RWPE2 (cell line): ENCODE measurements around the gene PLEKHN1.

ENCODE experiments used
- ATAC-seq: fragments of 200-7000 bp; cut with Tn5 transposase; 3 replicates; pipeline ENCODE4 v1.9.1; 2021; ENCODE audit warnings: low read depth
- DNase-seq: peaks from one replicate; pipeline ENCODE4 v3.0.0-alpha.2; 2020; ENCODE audit warnings: low spot score
- H3K27ac ChIP-seq: fragments of 450-650 bp; 2 replicates; pipeline ENCODE4 v1.5.1; 2017; ENCODE audit warnings: mild to moderate bottlenecking; ENCODE audit not compliant: poor library complexity, severe bottlenecking
- H3K27me3 ChIP-seq: fragments of 250-450 bp; sonication (Bioruptor Pico); 2 replicates; pipeline ENCODE4 v1.5.1; 2021; ENCODE audit warnings: mild to moderate bottlenecking, moderate library complexity; ENCODE audit not compliant: insufficient read depth, poor library complexity, severe bottlenecking
- H3K36me3 ChIP-seq: fragments of 250-450 bp; sonication (Bioruptor Pico); 2 replicates; pipeline ENCODE4 v1.5.1; 2020; ENCODE audit warnings: low read depth, mild to moderate bottlenecking, moderate library complexity
- H3K4me1 ChIP-seq: fragments of 250-450 bp; sonication (Bioruptor Pico); 2 replicates; pipeline ENCODE4 v1.5.1; 2021; ENCODE audit warnings: mild to moderate bottlenecking, moderate library complexity; ENCODE audit not compliant: insufficient read depth, poor library complexity, severe bottlenecking
- H3K4me3 ChIP-seq: fragments of 250-450 bp; sonication (Bioruptor Pico); 2 replicates; pipeline ENCODE4 v1.5.1; 2021; ENCODE audit warnings: mild to moderate bottlenecking, moderate library complexity; ENCODE audit not compliant: severe bottlenecking
- H3K9me3 ChIP-seq: fragments of 250-450 bp; sonication (Bioruptor Pico); 2 replicates; pipeline ENCODE4 v1.5.1; 2021; ENCODE audit warnings: mild to moderate bottlenecking, moderate library complexity; ENCODE audit not compliant: severe bottlenecking
- TF ChIP-seq, protein P1 (sequence below): fragments of 450-650 bp; IDR thresholded peaks from one replicate; pipeline ENCODE4 v1.5.1; 2017; ENCODE audit warnings: mild to moderate bottlenecking, moderate library complexity; ENCODE audit not compliant: poor library complexity, severe bottlenecking

The PLEKHN1 gene

DNA sequence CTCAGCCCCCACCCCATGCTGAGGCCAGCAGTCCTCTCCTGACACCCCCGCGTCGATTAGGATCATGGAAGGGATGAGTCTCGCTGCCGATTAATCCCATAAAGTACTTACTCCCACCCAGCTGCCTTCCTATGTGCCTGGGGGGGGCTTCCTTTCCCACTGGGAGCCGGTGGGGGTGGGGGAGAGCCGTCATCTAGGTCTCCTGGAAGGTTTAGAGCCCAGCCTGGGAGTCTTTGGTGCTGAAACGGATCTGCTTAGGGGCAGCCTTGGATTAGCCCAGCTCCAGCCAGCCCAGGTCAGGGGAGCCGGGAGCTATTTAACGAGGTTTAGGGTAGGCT, 32.7 kb upstream of the PLEKHN1 start:
- no peak overlapping the region for H3K27ac ChIP-seq
- TF ChIP-seq, protein P1, sequence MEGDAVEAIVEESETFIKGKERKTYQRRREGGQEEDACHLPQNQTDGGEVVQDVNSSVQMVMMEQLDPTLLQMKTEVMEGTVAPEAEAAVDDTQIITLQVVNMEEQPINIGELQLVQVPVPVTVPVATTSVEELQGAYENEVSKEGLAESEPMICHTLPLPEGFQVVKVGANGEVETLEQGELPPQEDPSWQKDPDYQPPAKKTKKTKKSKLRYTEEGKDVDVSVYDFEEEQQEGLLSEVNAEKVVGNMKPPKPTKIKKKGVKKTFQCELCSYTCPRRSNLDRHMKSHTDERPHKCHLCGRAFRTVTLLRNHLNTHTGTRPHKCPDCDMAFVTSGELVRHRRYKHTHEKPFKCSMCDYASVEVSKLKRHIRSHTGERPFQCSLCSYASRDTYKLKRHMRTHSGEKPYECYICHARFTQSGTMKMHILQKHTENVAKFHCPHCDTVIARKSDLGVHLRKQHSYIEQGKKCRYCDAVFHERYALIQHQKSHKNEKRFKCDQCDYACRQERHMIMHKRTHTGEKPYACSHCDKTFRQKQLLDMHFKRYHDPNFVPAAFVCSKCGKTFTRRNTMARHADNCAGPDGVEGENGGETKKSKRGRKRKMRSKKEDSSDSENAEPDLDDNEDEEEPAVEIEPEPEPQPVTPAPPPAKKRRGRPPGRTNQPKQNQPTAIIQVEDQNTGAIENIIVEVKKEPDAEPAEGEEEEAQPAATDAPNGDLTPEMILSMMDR, result no peak
- peaks cover 3% of the 10 kb centered on the region for H3K9me3 ChIP-seq
- H3K4me1 ChIP-seq, result no peaks in the 10 kb centered on the region
- no peak for DNase-seq
- peaks cover 60% of the 10 kb centered on the region for H3K27me3 ChIP-seq
- no peak for ATAC-seq
- no peaks in the 10 kb centered on the region for H3K36me3 ChIP-seq
- no peak overlapping the region for H3K4me3 ChIP-seq

- H3K36me3 ChIP-seq, result no peaks in the 10 kb centered on the region
- no peak for DNase-seq
- ATAC-seq, result no peak
- H3K9me3 ChIP-seq, result peaks cover 3% of the 10 kb centered on the region
- H3K27me3 ChIP-seq, result peaks cover 63% of the 10 kb centered on the region
- H3K27ac ChIP-seq, result no peak overlapping the region
- H3K4me3 ChIP-seq, result no peak overlapping the region
- no peaks in the 10 kb centered on the region for H3K4me1 ChIP-seq
- TF ChIP-seq, protein P1, result no peak
Observed at GRCh38 chr1:934991-935750, 31.1 kb upstream of the PLEKHN1 start.

DNA sequence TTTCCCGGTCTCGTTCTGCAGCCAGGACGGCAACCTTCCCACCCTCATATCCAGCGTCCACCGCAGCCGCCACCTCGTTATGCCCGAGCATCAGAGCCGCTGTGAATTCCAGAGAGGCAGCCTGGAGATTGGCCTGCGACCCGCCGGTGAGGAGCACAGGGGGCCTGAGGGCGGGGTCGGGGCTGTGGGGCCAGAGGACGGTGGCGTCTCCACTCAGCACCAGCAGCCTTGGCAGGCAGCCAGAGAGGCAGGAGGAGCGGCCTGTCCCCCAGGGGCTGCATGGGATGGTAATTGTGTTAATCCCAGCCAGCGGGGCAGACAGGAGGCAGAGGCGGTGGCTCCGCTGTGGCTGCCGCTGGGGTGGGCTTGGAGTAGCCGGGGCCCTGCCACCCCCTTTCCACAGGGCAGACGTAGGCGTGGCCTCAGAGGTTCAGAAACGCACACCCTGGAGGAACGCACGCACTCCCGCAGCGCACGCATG, 30.5 kb upstream of the PLEKHN1 start:
- ATAC-seq, result no peak
- no peak for DNase-seq
- Histone ChIP-seq H3K36me3 (no peaks in the 10 kb centered on the region), H3K27ac (no peak overlapping the region), H3K9me3 (peaks cover 3% of the 10 kb centered on the region), H3K4me3 (no peak overlapping the region), H3K4me1 (no peaks in the 10 kb centered on the region), H3K27me3 (peaks cover 65% of the 10 kb centered on the region)
- TF ChIP-seq, protein P1, result no peak

- no peak overlapping the region for H3K4me3 ChIP-seq
- no peak overlapping the region for H3K27ac ChIP-seq
- peaks cover 3% of the 10 kb centered on the region for H3K9me3 ChIP-seq
- H3K4me1 ChIP-seq, result no peaks in the 10 kb centered on the region
- DNase-seq (no peak), ATAC-seq (no peak)
- TF ChIP-seq, protein P1, result no peak
- peaks cover 67% of the 10 kb centered on the region for H3K27me3 ChIP-seq
- no peaks in the 10 kb centered on the region for H3K36me3 ChIP-seq
Observed at GRCh38 chr1:936348-937264, 29.7 kb upstream of the PLEKHN1 start.
